RWPE2 (cell line): ENCODE measurements around the gene ARAF.
"Not testable (repeated sequence)": the region's sequence is repeated elsewhere in the genome, so short reads cannot be mapped to it uniquely, and the experiment has no call there.

Experiments
- ATAC-seq: fragments of 200-7000 bp; cut with Tn5 transposase; 3 replicates; pipeline ENCODE4 v1.9.1; 2021; ENCODE audit warnings: low read depth
- DNase-seq: peaks from one replicate; pipeline ENCODE4 v3.0.0-alpha.2; 2020; ENCODE audit warnings: low spot score
- H3K27ac ChIP-seq: fragments of 450-650 bp; 2 replicates; pipeline ENCODE4 v1.5.1; 2017; ENCODE audit warnings: mild to moderate bottlenecking; ENCODE audit not compliant: poor library complexity, severe bottlenecking
- H3K27me3 ChIP-seq: fragments of 250-450 bp; sonication (Bioruptor Pico); 2 replicates; pipeline ENCODE4 v1.5.1; 2021; ENCODE audit warnings: mild to moderate bottlenecking, moderate library complexity; ENCODE audit not compliant: insufficient read depth, poor library complexity, severe bottlenecking
- H3K36me3 ChIP-seq: fragments of 250-450 bp; sonication (Bioruptor Pico); 2 replicates; pipeline ENCODE4 v1.5.1; 2020; ENCODE audit warnings: low read depth, mild to moderate bottlenecking, moderate library complexity
- H3K4me1 ChIP-seq: fragments of 250-450 bp; sonication (Bioruptor Pico); 2 replicates; pipeline ENCODE4 v1.5.1; 2021; ENCODE audit warnings: mild to moderate bottlenecking, moderate library complexity; ENCODE audit not compliant: insufficient read depth, poor library complexity, severe bottlenecking
- H3K4me3 ChIP-seq: fragments of 250-450 bp; sonication (Bioruptor Pico); 2 replicates; pipeline ENCODE4 v1.5.1; 2021; ENCODE audit warnings: mild to moderate bottlenecking, moderate library complexity; ENCODE audit not compliant: severe bottlenecking
- H3K9me3 ChIP-seq: fragments of 250-450 bp; sonication (Bioruptor Pico); 2 replicates; pipeline ENCODE4 v1.5.1; 2021; ENCODE audit warnings: mild to moderate bottlenecking, moderate library complexity; ENCODE audit not compliant: severe bottlenecking
- TF ChIP-seq, protein P1 (sequence below): fragments of 450-650 bp; IDR thresholded peaks from one replicate; pipeline ENCODE4 v1.5.1; 2017; ENCODE audit warnings: mild to moderate bottlenecking, moderate library complexity; ENCODE audit not compliant: poor library complexity, severe bottlenecking

Gene ARAF

DNA sequence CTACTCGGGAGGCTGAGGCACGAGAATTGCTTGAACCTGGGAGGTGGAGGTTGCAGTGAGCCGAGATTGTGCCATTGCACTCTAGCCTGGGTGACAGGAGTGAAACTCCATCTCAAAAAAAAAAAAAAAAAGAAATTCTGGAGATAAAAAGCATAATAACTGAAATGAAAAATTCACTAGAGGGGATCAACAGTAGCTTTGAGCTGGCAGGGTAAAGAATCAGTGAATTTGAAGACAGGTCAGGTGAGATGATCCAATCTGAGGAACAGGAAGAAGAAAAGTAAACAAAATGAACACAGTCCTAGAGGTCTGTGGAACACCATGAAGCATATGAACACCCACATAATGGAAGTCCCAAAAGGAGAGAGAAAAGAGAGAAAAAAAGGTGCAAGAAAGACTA lies 36.2 kb downstream of the ARAF start:
- ATAC-seq (no peak), DNase-seq (no peak)
- Histone ChIP-seq H3K4me3 (no peak overlapping the region), H3K27me3 (no peaks in the 10 kb centered on the region), H3K4me1 (no peaks in the 10 kb centered on the region), H3K27ac (no peak overlapping the region), H3K9me3 (no peaks in the 10 kb centered on the region), H3K36me3 (no peaks in the 10 kb centered on the region)
- TF ChIP-seq, protein P1, sequence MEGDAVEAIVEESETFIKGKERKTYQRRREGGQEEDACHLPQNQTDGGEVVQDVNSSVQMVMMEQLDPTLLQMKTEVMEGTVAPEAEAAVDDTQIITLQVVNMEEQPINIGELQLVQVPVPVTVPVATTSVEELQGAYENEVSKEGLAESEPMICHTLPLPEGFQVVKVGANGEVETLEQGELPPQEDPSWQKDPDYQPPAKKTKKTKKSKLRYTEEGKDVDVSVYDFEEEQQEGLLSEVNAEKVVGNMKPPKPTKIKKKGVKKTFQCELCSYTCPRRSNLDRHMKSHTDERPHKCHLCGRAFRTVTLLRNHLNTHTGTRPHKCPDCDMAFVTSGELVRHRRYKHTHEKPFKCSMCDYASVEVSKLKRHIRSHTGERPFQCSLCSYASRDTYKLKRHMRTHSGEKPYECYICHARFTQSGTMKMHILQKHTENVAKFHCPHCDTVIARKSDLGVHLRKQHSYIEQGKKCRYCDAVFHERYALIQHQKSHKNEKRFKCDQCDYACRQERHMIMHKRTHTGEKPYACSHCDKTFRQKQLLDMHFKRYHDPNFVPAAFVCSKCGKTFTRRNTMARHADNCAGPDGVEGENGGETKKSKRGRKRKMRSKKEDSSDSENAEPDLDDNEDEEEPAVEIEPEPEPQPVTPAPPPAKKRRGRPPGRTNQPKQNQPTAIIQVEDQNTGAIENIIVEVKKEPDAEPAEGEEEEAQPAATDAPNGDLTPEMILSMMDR: no peak

- H3K27me3 ChIP-seq, ATAC-seq, H3K4me3 ChIP-seq, H3K36me3 ChIP-seq, H3K4me1 ChIP-seq, H3K9me3 ChIP-seq, DNase-seq, H3K27ac ChIP-seq: not testable (repeated sequence)
Observed at GRCh38 chrX:47603125-47603524, 42.1 kb downstream of the ARAF start.

DNA sequence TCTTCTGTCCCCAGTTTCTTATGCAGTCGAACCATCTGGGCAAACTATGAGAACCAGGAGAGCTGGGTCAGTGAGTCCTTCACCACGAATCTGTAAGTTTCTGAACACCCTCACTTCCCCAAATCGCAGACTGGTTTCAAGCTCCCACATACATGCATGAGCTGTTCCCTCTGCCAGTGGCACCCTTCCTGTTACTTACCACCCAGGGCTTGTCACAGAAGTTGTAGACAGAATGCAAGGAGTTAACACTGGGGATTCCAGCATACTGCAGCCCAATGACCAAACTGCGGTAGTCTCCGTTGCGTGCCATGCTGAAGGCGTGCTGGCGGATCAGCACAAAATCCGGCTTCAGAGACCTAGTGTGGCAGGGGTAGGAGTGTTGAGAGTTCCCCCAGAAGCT lies 44.0 kb downstream of the ARAF start:
- no peak for DNase-seq
- TF ChIP-seq, protein P1: no peak
- no peaks in the 10 kb centered on the region for H3K27me3 ChIP-seq
- ATAC-seq: no peak
- H3K27ac ChIP-seq: no peak overlapping the region
- H3K4me3 ChIP-seq: no peak overlapping the region
- H3K4me1 ChIP-seq: no peaks in the 10 kb centered on the region
- no peaks in the 10 kb centered on the region for H3K9me3 ChIP-seq
- H3K36me3 ChIP-seq: no peaks in the 10 kb centered on the region

DNA sequence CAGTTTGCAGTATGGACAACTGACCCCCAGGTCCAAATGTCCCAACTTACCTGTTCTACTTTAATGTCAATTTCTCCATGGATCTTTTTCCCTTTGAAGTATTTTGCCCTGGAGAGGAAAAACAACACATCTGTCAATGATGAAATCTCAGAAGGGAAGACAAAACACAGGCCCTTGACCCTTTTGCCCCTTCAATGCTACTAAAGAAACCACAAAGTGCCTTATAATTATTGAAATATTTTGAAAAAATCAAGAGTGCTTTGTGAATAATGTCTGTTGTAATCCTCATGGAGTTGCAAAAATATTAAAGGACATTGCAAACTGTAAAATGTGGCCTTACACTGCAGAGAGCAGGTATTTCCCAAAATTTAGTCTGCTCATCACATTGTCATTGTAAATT lies 46.1 kb downstream of the ARAF start:
- H3K27ac ChIP-seq: no peak overlapping the region
- H3K27me3 ChIP-seq: no peaks in the 10 kb centered on the region
- H3K4me1 ChIP-seq: no peaks in the 10 kb centered on the region
- H3K36me3 ChIP-seq: no peaks in the 10 kb centered on the region
- TF ChIP-seq, protein P1: no peak
- no peak for DNase-seq
- no peak for ATAC-seq
- no peaks in the 10 kb centered on the region for H3K9me3 ChIP-seq
- H3K4me3 ChIP-seq: no peak overlapping the region

- Histone ChIP-seq H3K27ac (no peak overlapping the region), H3K9me3 (no peaks in the 10 kb centered on the region), H3K4me3 (no peak overlapping the region), H3K27me3 (no peaks in the 10 kb centered on the region), H3K36me3 (no peaks in the 10 kb centered on the region), H3K4me1 (no peaks in the 10 kb centered on the region)
- DNase-seq: no peak
- TF ChIP-seq, protein P1: no peak
- ATAC-seq: no peak
Observed at GRCh38 chrX:47608130-47608810, 47.3 kb downstream of the ARAF start.
